ENCODE data around the gene KCNJ6.
"Not testable (repeated sequence)": the region's sequence is repeated elsewhere in the genome, so short reads cannot be mapped to it uniquely, and the experiment has no call there.

The KCNJ6 gene

DNA sequence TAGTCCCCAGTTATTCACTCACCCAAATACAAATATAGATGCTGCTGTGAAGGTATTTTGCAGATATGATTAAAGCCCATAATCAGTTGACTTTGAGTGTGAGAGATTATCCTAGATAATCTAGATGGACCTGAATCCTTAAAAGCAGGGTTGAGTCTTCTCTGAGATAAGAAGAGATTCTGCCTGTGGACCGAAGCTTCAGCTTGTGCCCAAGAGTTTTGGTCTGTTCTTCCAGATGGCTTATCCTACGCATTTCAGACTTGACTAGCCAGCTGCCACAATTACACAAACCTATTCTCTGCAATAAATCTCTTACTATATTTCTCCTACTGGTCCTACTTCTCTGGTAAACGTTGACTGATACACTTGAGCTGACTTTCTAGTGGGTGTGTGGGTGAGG is 145.1 kb downstream of the KCNJ6 start:
- no peak for DNase-seq (ENCODE audit: low spot score)

- DNase-seq (ENCODE audit: low spot score), result no peak
These were observed 145.8 kb downstream of the KCNJ6 start for GRCh38 chr21:37770461-37770860.

DNA sequence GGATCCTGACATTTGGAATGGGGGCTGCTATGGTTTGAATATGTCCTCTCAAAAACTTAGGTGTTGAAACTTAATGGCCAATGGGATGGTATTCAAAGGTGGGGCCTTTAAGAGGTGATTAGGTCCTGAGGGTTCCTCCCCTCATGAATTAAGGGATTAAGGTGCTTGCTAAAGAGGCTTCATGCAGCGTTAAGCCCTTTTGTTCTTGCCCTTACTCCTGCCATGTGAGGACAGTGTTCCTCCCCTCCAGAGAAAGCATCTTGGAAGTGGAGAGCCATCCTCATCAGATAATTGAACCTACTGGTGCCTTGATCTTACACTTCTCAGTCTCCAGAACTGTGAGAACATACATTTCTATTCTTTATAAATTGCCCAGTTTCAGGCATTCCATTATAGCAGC is 146.6 kb downstream of the KCNJ6 start:
- no peak for DNase-seq (ENCODE audit: low spot score)

DNA sequence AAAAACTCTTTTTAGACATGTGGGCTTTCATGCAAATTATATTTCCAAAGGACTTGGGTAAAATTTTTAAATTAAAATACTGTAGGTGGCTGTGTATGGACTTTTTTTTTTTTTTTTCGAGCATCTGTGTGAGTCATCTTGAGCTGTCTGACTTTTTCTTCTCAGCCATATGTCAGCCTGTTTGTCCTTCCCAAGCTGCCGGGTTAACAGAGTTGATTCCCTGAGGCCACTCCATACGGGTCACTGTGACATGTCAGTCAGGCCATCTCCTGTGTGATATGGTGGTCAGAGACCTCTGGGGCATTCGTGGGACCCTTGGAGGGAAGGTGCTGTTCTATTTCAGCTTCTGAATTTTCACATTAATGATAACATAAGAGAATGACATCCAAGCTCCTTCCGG is 148.3 kb downstream of the KCNJ6 start:
- no peak for DNase-seq (ENCODE audit: low spot score)

- no peak for DNase-seq (ENCODE audit: low spot score)
These were observed 150.1 kb downstream of the KCNJ6 start for GRCh38 chr21:37766129-37766528.

DNA sequence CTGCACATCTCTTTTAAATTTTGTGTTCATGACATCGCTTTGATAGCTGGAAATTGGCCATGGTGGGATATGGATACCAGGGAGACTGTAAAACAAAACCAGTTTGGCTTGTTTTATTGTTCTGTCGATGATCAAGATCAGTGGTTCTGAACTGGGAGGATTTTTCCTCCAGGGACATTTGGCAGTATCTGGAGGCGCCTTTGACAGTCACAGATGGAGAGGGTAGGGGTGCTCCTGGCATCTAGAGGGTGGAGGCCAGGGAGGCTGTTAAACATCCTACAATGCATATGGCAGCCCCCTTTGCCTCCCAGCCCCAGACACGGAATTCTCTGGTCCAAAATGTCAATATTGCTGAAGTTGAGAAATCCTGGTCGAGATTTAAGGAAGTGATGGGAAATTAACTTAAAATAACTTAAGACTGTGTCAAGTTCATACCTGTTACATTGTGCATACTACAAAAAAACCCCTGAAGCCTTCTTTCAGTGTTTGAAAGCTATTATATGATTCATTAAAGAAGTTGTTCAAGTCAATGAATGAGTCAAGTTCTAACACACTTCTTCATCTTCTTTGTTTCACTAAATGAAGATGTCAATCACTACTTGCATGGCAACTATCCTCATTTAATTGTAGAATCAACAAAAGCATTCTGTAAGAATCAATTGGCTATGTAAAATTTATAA is 150.9 kb downstream of the KCNJ6 start:
- no peak for DNase-seq (ENCODE audit: low spot score)

DNA sequence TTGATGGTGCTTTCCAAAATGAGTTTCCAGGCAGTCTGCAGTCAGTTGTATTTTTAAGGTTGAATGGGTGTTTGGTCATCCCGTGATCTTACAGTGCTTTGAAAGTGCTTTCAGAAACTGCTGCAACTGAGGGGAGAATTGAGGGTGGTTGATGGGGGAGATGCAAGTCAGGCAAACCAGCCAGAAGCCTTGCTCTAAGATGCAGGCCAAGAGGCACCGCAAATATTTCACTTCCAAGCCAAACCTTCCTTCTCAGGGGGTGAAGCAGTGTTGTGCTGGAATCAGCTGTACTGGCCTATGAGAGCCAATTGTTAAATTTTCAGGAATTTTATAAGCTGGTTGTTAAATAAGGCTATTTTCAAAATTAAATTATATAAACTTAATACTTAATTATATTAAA is 151.6 kb downstream of the KCNJ6 start:
- DNase-seq (ENCODE audit: low spot score), result no peak

DNA sequence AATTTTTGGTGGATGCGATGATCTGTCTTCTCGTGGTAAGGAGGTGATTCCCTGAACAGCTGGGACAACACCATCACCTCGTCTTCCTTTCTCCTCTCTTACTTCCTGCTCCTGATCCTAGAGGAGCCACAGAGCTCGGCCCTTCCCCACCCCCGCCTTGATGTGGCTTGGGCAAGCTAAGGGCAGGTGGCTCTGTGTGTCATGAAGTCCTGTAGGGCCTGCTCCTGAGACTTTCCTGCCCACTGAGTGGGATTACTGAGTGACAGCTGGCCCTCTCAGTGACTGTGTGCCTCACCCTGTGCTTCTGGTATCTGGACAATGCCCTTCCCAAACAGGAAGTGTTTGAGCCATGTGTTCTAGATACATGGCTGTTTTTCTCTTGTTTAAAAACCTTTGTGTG is 153.0 kb downstream of the KCNJ6 start:
- no peak for DNase-seq (ENCODE audit: low spot score)

DNA sequence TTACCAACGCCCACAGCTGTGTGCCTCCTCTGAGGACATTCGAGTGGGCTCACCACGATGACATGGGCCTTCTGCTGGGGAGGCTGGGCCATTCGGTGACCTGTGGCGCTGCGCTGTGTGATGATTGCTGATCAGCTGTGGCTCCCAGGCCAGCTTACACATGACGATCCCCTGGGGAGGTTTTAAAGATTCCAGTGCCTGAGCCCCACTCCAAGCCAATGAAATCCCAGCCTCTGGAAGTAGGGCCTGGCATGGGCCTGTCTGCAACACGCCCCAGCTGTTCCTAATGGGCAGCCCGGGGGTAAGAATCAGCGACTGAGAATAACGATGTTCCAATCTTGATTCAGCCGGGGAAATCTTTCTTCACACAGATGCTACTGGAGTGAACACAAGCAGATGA is 153.7 kb downstream of the KCNJ6 start:
- DNase-seq (ENCODE audit: low spot score), result no peak

DNA sequence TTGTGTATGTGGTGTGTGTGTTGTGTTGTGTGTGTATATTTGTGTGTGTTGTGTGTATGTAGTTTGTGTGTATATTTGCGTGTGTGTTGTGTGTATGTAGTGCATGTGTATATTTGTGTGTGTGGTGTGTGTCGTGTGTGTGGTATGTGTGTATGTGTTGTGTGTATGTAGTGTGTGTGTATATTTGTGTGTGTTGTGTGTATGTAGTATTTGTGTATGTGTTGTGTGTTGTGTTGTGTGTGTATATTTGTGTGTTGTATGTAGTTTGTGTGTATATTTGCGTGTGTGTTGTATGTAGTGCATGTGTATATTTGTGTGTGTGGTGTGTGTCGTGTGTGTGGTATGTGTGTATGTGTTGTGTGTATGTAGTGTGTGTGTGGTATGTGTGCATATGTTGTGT is 154.9 kb downstream of the KCNJ6 start:
- DNase-seq (ENCODE audit: low spot score), result not testable (repeated sequence)

GRCh38 chr21:37759777-37760176 is 156.5 kb downstream of the KCNJ6 start:
- DNase-seq (ENCODE audit: low spot score), result no peak

DNA sequence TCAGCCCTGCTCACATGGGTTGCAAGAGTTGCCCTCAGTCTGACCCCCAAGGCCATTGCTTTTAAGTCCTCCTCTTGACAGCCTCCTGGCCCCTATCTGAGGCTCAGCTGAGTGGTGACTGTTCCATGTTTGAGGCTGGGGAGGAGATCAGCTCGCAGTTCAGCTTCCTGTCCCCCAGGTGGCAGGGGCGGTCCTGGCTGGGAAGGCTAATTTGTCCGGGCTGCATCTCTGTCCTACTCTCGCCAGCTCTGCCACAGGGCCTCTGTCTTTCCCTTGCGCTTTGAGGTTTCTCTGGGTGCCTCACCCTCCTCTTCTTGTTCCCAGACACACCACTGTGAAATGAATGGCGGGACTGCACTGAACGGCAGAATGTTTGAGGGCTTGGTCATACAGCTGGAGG is 157.3 kb downstream of the KCNJ6 start:
- no peak for DNase-seq (ENCODE audit: low spot score)

- no peak for DNase-seq (ENCODE audit: low spot score)
These were observed 158.5 kb downstream of the KCNJ6 start for GRCh38 chr21:37757606-37758376.

DNA sequence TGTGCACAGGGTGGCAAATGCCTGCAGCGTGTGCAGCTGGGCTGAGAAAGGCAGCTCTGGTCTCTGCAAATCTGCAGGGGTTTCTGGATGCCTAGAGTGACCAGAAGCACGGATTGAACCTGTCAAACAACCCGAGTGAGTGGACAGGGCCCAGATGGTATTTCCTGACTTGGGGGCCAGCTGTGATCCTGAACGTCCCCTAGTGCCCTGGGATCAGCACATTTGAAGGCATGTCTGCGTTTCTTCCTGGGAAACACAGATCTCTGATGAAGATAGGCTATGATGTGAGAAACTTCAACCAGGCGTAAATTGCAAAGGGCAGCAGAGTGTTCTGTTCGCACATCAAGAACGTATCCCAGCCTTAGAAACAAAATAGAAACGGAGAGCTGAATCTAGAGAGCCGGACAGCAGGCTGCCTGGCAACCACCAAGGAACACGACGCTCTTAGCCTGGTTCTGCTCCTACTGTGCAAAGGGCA is 163.1 kb downstream of the KCNJ6 start:
- no peak for DNase-seq (ENCODE audit: low spot score)

DNA sequence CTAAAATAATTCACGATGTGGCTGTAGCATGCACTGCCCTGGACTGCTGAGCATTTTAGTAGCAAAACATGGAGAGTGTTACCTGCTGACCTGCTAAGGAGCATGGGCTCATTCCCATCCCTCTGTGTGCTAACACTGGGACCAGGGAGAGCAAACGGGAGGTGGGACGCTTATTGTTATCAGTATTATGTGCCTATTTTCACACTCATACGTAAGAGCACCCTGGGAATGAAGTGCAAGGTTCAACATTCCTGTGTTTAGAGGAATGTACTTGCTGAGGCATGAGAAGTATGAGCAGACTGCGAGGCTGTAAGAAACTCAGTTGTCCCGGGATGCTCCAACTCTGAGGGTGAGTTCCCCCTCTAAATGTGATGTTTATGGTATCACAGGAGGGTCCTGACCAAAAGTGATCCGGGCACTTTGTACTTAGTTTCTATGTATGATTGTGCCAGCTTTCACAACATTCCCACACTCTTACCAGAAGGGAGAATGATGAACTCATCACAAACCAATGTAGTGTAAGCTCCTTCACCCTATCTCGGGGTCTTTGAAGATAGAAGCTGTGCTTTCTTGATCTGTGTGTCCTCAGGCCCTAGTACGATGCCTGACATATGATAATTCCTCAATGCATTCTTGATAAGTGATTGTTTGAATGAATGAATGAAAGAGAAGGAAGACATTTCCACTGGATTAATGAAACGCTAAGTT is 164.8 kb downstream of the KCNJ6 start:
- DNase-seq (ENCODE audit: low spot score), result no peak

DNA sequence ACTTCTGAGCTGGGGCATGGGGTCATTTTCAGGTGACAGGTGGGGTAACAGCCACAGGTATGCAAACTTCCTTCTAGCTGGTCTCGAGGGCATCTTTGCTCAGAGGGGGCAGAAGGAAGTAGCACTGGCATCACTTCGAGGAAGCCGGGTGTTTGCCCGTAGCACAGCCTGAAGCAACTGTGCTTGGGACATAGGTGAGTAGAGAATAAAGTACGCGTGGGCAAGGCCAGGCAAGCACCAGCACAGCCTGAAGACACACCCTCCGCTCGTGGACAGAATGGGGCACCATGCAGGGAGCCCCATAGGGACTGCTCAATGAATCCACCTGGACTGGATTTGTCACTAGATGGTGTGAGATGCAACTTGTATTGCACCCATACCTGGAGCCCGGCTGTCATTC is 167.1 kb downstream of the KCNJ6 start:
- DNase-seq (ENCODE audit: low spot score), result no peak

- no peak for DNase-seq (ENCODE audit: low spot score)
These were observed 167.9 kb downstream of the KCNJ6 start for GRCh38 chr21:37748351-37748750.

DNA sequence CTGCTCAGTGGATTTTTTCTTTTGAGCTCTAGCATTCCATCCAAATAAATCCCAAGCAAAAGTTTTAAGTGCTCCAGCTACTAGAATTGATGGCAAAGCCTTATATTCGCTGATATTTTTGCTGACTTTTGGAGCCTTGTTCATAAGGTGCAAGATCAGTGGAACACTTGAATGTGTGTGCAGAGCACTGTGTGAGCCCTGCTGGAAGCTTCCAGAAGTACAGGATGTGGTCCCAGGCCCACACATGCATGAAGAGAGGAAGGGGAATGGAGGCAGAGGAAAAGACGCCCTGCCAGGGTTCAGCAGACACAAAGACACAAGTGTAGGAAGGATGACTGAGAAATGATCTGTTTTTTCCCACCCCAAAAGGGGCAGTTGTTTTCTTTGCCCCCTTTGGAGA is 169.4 kb downstream of the KCNJ6 start:
- no peak for DNase-seq (ENCODE audit: low spot score)

GRCh38 chr21:37744551-37744950 is 171.7 kb downstream of the KCNJ6 start:
- DNase-seq (ENCODE audit: low spot score), result no peak

GRCh38 chr21:37742532-37742931 is 173.7 kb downstream of the KCNJ6 start:
- no peak for DNase-seq (ENCODE audit: low spot score)

DNA sequence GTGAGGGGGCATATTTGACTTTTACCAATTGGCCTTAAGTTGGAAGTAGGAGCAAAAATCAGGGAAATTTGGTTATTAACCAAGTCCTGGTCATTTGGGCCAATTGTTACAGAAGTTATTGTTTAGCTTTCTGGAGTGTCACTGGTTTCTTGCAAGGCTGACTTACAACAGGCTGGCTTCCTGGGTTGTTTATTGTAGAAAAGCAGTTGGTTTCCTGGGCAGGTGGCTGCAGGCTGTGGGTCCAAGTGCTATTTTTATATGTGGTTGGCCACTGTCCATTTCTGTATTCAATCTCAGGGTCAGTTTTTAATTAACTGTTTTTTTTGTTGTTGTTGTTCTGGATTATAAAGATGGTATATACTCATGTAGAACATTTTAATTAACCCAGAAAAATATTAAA is 174.1 kb downstream of the KCNJ6 start:
- no peak for DNase-seq (ENCODE audit: low spot score)

- no peak for DNase-seq (ENCODE audit: low spot score)
These were observed 178.3 kb downstream of the KCNJ6 start for GRCh38 chr21:37737996-37738395.

DNA sequence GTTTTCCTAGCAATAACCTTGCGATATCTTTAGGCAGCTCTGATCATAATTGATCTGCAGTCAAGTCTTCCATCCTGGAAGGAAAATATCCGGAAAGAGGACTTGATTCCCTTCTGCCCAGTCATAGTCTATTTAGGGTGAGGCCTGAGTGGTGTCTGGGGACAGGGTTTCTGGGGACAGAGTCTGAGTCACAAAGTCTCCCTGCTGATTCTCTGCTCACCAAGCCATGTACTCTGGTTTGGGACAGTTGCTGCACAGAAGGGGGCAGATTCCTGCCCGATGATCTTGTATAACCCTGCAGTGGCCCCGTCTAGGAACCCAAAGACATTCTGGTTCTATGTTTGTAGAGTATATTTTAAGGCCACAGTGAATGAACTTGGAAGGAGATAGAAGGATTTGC is 178.8 kb downstream of the KCNJ6 start:
- DNase-seq (ENCODE audit: low spot score), result no peak

Measured in globus pallidus (tissue), 1 donor.